AG04450 (cell line): ENCODE measurements around the gene ZDHHC12. TPM values are rescaled to one million over a fixed set of nuclear protein-coding genes. Genes with fewer than 3 reads are reported as not detected.
A peak's percentile ranks its signal among the peaks of the same experiment; 100 is the strongest.

Experiments
- CTCF ChIA-PET: fragments of 300-600, 350-600 bp; formaldehyde crosslinking; extraction: SDS; loops from one replicate; lab custom pipeline; 2022; ENCODE audit warnings: antibody characterized with exemption, inconsistent platforms; lab: Charles Lee
- POLR2A ChIA-PET: fragments of 350-600 bp; formaldehyde crosslinking; extraction: SDS; loops from one replicate; lab custom pipeline; 2021; ENCODE audit warnings: antibody characterized with exemption, inconsistent platforms; lab: Yijun Ruan, JAX
- DNase-seq: peaks from one replicate; pipeline ENCODE4 v3.0.0-alpha.2; 2011; ENCODE audit warnings: low read depth, low spot score
- H3K27ac ChIP-seq: one replicate; pipeline ENCODE4 v1.5.1; 2012; ENCODE audit warnings: low read depth, low read length, control low read depth
- H3K27me3 ChIP-seq: one replicate; pipeline ENCODE4 v1.6.0; 2012; ENCODE audit warnings: low read length; ENCODE audit not compliant: control insufficient read depth, insufficient read depth
- H3K4me3 ChIP-seq: 2 replicates; pipeline ENCODE4 v1.5.1; 2011; ENCODE audit warnings: mild to moderate bottlenecking, low read depth, low read length, control low read depth
- H3K9me3 ChIP-seq: 2 replicates; pipeline ENCODE4 v1.5.1; 2012; ENCODE audit warnings: low read length; ENCODE audit not compliant: control insufficient read depth, insufficient read depth
- polyA plus RNA-seq: library from polyadenylated mRNA; depleted of rRNA; stranded (reverse); fragments of >200 nt; gene quantifications from 2 replicates; pipeline ENCODE4 v1.2.3, GENCODE V29; 2011
- TF ChIP-seq, protein P1 (sequence below): IDR thresholded peaks from 2 replicates; pipeline ENCODE4 v1.5.1; 2011; ENCODE audit warnings: low read depth, low read length, control low read depth, inconsistent platforms

Gene ZDHHC12
- polyA plus RNA-seq, 1 experiment: 23.2 TPM

DNA sequence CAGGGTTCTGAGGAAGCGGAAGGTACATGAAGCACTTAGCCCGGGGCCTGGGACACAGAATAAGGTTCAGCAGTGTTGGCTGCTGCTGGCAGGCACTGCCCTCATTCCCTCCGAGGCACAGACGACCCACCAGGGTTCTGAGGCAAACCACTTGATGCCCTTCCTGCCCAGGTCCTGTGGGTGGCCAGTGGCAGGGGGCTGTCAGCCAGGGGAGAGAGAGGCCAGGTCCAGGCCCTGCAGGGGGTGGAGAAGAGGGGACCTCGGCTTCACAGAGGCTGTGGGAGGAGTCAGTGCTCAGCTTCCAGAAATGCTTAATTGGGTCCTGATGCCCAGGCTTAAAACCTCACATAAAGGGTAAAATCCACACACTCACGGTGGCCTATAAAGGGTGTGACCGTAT lies 4.4 kb upstream of the ZDHHC12 start:
- Histone ChIP-seq H3K4me3 (no peak overlapping the region), H3K27me3 (no peaks in the 10 kb centered on the region), H3K9me3 (no peaks in the 10 kb centered on the region; the same call in 1 of the 2 replicates), H3K27ac (no peak overlapping the region)
- TF ChIP-seq, protein P1, sequence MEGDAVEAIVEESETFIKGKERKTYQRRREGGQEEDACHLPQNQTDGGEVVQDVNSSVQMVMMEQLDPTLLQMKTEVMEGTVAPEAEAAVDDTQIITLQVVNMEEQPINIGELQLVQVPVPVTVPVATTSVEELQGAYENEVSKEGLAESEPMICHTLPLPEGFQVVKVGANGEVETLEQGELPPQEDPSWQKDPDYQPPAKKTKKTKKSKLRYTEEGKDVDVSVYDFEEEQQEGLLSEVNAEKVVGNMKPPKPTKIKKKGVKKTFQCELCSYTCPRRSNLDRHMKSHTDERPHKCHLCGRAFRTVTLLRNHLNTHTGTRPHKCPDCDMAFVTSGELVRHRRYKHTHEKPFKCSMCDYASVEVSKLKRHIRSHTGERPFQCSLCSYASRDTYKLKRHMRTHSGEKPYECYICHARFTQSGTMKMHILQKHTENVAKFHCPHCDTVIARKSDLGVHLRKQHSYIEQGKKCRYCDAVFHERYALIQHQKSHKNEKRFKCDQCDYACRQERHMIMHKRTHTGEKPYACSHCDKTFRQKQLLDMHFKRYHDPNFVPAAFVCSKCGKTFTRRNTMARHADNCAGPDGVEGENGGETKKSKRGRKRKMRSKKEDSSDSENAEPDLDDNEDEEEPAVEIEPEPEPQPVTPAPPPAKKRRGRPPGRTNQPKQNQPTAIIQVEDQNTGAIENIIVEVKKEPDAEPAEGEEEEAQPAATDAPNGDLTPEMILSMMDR: no peak
- POLR2A ChIA-PET: no interaction called here
- CTCF ChIA-PET: no interaction called here
- no peak for DNase-seq

DNA sequence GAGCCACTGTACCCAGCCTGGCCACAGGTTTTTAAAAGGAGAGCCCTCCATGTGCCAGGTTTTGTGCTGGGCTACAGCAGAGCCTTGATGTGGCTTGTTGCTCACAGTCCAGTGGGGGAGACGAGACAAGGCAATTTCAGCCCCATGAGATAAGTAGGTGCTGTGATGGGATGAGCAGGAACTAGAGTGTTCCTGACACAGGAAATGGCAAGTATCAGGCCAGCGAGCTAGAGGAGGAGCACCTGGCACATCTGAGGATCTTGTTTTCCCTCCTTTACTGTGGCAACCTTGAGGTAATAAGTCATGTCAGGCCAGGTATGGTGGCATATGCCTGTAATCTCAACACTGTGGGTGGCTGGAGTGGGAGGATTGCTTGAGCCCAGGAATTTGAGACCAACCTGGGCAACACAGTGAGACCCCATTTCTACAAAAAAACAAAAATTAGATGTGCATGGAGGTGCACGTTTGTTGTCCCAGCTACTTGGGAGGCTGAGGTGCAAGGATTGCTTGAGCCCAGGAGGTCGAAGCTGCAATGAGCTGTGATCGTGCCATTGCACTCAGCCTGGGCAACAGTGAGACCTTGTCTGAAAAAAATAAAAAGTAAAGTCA lies 3.8 kb upstream of the ZDHHC12 start:
- Histone ChIP-seq H3K27ac (no peak overlapping the region), H3K27me3 (no peaks in the 10 kb centered on the region), H3K4me3 (no peak overlapping the region), H3K9me3 (no peaks in the 10 kb centered on the region; the same call in 1 of the 2 replicates)
- TF ChIP-seq, protein P1: no peak
- no peak for DNase-seq
- ChIA-PET CTCF (no interaction called here), POLR2A (no interaction called here)

DNA sequence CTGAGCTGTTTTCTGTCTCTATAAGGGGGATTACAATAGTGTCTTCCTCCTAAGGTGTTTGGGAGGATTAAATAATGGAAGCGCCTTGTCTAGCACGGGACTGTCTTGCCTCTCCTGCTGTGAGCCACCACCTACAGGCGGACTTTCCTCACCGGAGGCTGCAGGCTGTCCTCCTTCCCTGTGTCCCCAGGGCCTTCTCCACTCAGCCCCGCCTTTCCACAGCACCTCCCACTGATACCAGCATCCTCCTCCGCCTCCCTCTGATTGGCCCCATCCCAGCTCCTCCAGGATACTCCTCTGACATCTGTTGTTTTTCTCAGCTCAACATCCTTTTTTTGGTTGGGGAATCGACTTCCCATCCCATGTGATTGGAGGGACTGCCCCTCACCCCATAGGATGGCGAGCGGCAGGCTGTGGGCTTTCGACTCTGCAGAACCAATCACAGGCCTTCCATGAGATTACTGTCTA lies 851 bp upstream of the ZDHHC12 start:
- CTCF ChIA-PET: interaction anchor here (0.9 to 2.7 kb wide), 3 partner anchors 8 to 93 kb away, joined by 3 to 17 read pairs (median 12); partner anchors contain the start of gene ENDOG
- TF ChIP-seq, protein P1: no peak
- Histone ChIP-seq H3K27me3 (no peaks in the 10 kb centered on the region), H3K27ac (no peak overlapping the region), H3K4me3 (peak overlapping the region; percentile 78), H3K9me3 (no peaks in the 10 kb centered on the region; the same call in 1 of the 2 replicates)
- peak; percentile 26 for DNase-seq
- POLR2A ChIA-PET: interaction anchor here (0.6 to 1.0 kb wide), 4 partner anchors 11 to 93 kb away, joined by 3 to 7 read pairs (median 4); partner anchors contain the start of gene ENDOG

DNA sequence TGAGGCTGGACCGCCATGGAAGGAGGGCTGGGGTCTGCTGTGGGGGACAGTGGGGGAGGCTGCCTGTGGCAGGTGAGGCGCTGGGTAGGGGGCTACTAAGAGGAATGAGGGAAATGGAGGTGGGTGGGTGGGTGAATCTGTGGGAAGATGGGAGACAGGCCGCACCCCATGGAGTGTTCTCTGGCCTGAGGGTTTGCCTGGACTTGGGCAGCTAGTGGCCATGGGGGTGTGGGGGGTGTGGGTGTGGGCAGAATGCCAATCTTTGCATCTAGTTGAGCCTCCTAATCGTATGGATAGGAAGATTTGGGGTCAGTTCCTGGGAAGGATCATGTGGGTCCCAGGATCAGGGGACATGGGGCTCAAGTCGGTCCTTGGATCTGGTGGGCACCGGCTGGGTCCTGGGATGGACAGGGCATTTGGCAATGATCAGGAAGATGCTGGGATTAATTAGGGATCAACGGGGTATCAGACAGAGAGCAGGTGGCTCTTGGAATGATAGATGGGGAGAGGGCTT lies 518 bp downstream of the ZDHHC12 start:
- H3K27me3 ChIP-seq: no peaks in the 10 kb centered on the region
- ChIA-PET CTCF (no interaction called here), POLR2A (interaction anchor here (0.6 to 1.0 kb wide), 2 partner anchors 23 to 60 kb away, joined by 3 to 4 read pairs; no protein-coding TSS in a partner anchor)
- TF ChIP-seq, protein P1: no peak
- H3K4me3 ChIP-seq: peak overlapping the region; percentile 78
- no peak for DNase-seq
- H3K27ac ChIP-seq: no peak overlapping the region
- H3K9me3 ChIP-seq: no peaks in the 10 kb centered on the region; the same call in 1 of the 2 replicates
